Measurements from ENCODE around the gene CAND1. TPM values are rescaled to one million over a fixed set of nuclear protein-coding genes. Genes with fewer than 3 reads are reported as not detected.

Gene CAND1
- total and polyA plus RNA-seq, 2 donors from 2014 or later, result 28.8 to 104 TPM

DNA sequence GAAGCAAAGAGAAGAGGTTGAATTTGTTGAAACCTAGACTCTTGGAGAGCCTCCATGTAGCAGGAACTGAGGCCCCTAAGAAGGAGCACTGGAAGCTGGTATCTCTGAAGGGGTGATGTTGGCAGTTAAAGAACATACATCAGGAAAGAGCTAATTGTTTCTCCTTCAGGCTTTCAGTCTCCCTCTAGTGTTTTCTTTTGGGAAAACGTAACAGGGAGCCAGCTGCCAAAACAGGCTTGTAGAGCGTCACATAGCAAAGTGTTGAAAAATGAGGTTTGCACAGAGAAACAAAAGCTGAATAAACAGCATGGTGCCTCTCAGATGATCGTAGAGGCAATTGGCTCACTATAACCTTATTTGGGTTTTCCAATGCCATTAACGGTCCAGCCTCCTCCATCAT is 46.9 kb upstream of the CAND1 start:
- no peak for FAIRE-seq
- H3K27me3 ChIP-seq (ENCODE audit: control insufficient read depth, insufficient read depth, low read length), result no peaks in the 10 kb centered on the region
- TF ChIP-seq, protein P1, sequence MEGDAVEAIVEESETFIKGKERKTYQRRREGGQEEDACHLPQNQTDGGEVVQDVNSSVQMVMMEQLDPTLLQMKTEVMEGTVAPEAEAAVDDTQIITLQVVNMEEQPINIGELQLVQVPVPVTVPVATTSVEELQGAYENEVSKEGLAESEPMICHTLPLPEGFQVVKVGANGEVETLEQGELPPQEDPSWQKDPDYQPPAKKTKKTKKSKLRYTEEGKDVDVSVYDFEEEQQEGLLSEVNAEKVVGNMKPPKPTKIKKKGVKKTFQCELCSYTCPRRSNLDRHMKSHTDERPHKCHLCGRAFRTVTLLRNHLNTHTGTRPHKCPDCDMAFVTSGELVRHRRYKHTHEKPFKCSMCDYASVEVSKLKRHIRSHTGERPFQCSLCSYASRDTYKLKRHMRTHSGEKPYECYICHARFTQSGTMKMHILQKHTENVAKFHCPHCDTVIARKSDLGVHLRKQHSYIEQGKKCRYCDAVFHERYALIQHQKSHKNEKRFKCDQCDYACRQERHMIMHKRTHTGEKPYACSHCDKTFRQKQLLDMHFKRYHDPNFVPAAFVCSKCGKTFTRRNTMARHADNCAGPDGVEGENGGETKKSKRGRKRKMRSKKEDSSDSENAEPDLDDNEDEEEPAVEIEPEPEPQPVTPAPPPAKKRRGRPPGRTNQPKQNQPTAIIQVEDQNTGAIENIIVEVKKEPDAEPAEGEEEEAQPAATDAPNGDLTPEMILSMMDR (IDR thresholded peaks at IDR 0.05; ENCODE audit: borderline replicate concordance, extremely low read depth, insufficient read depth), result peak; percentile 27
- H3K36me3 ChIP-seq (ENCODE audit: control insufficient read depth in 2 of 3, insufficient read depth in 3 of 3, low read length in 3 of 3), result no peaks in the 10 kb centered on the region
- no peaks in the 10 kb centered on the region for H3K4me1 ChIP-seq (ENCODE audit: control insufficient read depth in 2 of 3, insufficient read depth in 2 of 3, low read depth in 1 of 3, low read length in 3 of 3)
- peak in 3 of 5 donors; percentile 10 to 62 (median 22) for DNase-seq
- no peak overlapping the region for H3K27ac ChIP-seq (ENCODE audit: low read depth in 2 of 2, low read length in 2 of 2)
- no peak overlapping the region for H3K4me3 ChIP-seq (ENCODE audit: low read length in 3 of 3)
- no peak overlapping the region for H3K9ac ChIP-seq (ENCODE audit: low read length in 3 of 3)
- H3K9me3 ChIP-seq (ENCODE audit: control insufficient read depth in 2 of 3, insufficient read depth in 1 of 3, low read length in 3 of 3), result no peaks in the 10 kb centered on the region
- intact Hi-C loops (cut with DNase I), result no loop called here

DNA sequence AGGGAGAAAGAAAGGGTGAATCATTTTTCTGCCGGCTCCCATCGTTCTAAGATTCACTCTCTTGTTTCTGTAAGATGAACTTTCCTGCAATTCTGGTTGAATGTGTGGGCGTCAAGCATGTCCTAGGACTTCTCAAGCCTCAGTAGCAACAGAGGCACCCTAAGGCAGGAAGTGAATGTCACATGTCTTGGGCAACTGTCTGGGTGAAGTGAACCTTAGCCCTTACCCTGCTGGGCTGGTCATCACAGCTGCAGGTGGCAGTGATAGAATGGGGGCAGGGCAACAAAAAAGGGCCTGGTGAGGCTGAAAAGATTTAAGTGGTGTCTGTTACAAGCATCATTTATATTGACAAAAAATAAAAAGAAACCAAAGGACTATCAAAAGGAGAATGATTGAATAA is 45.9 kb upstream of the CAND1 start:
- no peak overlapping the region for H3K4me3 ChIP-seq (ENCODE audit: low read length in 3 of 3)
- H3K9me3 ChIP-seq (ENCODE audit: control insufficient read depth in 2 of 3, insufficient read depth in 1 of 3, low read length in 3 of 3), result no peaks in the 10 kb centered on the region
- H3K9ac ChIP-seq (ENCODE audit: low read length in 3 of 3), result no peak overlapping the region
- TF ChIP-seq, protein P1 (IDR thresholded peaks at IDR 0.05; ENCODE audit: borderline replicate concordance, extremely low read depth, insufficient read depth), result no peak
- H3K27ac ChIP-seq (ENCODE audit: low read depth in 2 of 2, low read length in 2 of 2), result no peak overlapping the region
- DNase-seq (no peak), FAIRE-seq (no peak)
- intact Hi-C loops (cut with DNase I), result no loop called here
- no peaks in the 10 kb centered on the region for H3K36me3 ChIP-seq (ENCODE audit: control insufficient read depth in 2 of 3, insufficient read depth in 3 of 3, low read length in 3 of 3)
- H3K27me3 ChIP-seq (ENCODE audit: control insufficient read depth, insufficient read depth, low read length), result no peaks in the 10 kb centered on the region
- H3K4me1 ChIP-seq (ENCODE audit: control insufficient read depth in 2 of 3, insufficient read depth in 2 of 3, low read depth in 1 of 3, low read length in 3 of 3), result no peaks in the 10 kb centered on the region

DNA sequence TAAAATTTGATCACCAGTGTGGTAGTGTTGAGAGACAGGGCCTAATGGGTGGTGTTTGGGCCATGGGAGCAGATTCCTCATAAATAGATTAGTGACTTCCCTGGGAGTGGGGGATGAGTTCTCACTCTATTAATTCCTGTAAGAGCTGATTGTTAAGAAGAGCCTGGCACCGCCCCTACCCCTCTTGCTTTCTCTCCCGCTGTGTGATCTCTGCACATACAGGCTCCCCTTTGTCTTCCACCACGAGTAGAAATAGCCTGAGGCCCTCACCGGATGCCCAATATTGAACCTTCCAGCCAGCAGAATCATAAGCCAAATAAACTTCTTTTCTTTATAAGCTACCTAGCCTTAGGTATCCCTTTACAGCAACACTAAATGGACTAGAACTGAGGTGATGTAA is 31.9 kb upstream of the CAND1 start:
- no peak for DNase-seq
- TF ChIP-seq, protein P1 (IDR thresholded peaks at IDR 0.05; ENCODE audit: borderline replicate concordance, extremely low read depth, insufficient read depth), result no peak
- intact Hi-C loops (cut with DNase I), result no loop called here
- Histone ChIP-seq H3K27me3 (ENCODE audit: control insufficient read depth, insufficient read depth, low read length) (no peaks in the 10 kb centered on the region), H3K9ac (ENCODE audit: low read length in 3 of 3) (no peak overlapping the region), H3K36me3 (ENCODE audit: control insufficient read depth in 2 of 3, insufficient read depth in 3 of 3, low read length in 3 of 3) (no peaks in the 10 kb centered on the region), H3K27ac (ENCODE audit: low read depth in 2 of 2, low read length in 2 of 2) (no peak overlapping the region), H3K4me3 (ENCODE audit: low read length in 3 of 3) (no peak overlapping the region), H3K9me3 (ENCODE audit: control insufficient read depth in 2 of 3, insufficient read depth in 1 of 3, low read length in 3 of 3) (no peaks in the 10 kb centered on the region), H3K4me1 (ENCODE audit: control insufficient read depth in 2 of 3, insufficient read depth in 2 of 3, low read depth in 1 of 3, low read length in 3 of 3) (no peaks in the 10 kb centered on the region)
- FAIRE-seq, result no peak

DNA sequence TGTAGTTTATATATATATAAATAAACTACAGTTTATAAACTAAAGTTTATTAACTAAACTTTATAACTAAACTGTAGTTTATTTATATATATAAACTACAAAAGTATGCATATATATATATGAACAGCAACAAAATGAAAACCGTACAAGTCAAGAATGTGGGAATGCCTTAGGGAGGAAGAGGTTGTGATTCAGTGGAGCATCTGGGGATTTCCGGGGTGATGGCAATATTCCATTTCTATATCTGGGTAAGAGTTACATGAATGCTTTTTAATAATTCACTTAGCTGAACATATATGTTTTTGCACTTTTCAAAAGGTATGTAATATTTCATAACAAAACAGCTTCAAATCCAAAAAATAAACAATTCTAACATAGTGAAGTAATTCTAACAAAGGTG is 30.1 kb upstream of the CAND1 start:
- no peak overlapping the region for H3K27ac ChIP-seq (ENCODE audit: low read depth in 2 of 2, low read length in 2 of 2)
- H3K4me3 ChIP-seq (ENCODE audit: low read length in 3 of 3), result no peak overlapping the region
- H3K9ac ChIP-seq (ENCODE audit: low read length in 3 of 3), result no peak overlapping the region
- TF ChIP-seq, protein P1 (IDR thresholded peaks at IDR 0.05; ENCODE audit: borderline replicate concordance, extremely low read depth, insufficient read depth), result no peak
- peak; percentile 63 for FAIRE-seq
- DNase-seq, result no peak
- no peaks in the 10 kb centered on the region for H3K27me3 ChIP-seq (ENCODE audit: control insufficient read depth, insufficient read depth, low read length)
- H3K9me3 ChIP-seq (ENCODE audit: control insufficient read depth in 2 of 3, insufficient read depth in 1 of 3, low read length in 3 of 3), result no peaks in the 10 kb centered on the region
- intact Hi-C loops (cut with DNase I), result no loop called here
- no peaks in the 10 kb centered on the region for H3K4me1 ChIP-seq (ENCODE audit: control insufficient read depth in 2 of 3, insufficient read depth in 2 of 3, low read depth in 1 of 3, low read length in 3 of 3)
- H3K36me3 ChIP-seq (ENCODE audit: control insufficient read depth in 2 of 3, insufficient read depth in 3 of 3, low read length in 3 of 3), result no peaks in the 10 kb centered on the region
